Fibroblast of lung (primary cell): ENCODE measurements around the gene DSG2.

Experiments
- EZH2 ChIP-seq: IDR thresholded peaks from 2 replicates; pipeline ENCODE4 v1.5.1; 2012; ENCODE audit warnings: low read length, control low read depth, mild to moderate bottlenecking; ENCODE audit errors: missing control alignments
- TF ChIP-seq, protein P1 (sequence below), 2 donors: IDR thresholded peaks in 1 of 2; conservative IDR thresholded peaks in 1 of 2; 1 replicate in 1 of 2; 2 replicates in 1 of 2; pipeline ENCODE4 v1.5.1; 2011 to 2012; ENCODE audit warnings: low read length in 2 of 2, control low read depth in 1 of 2, inconsistent platforms in 1 of 2, low read depth in 1 of 2, mild to moderate bottlenecking in 1 of 2

DNA sequence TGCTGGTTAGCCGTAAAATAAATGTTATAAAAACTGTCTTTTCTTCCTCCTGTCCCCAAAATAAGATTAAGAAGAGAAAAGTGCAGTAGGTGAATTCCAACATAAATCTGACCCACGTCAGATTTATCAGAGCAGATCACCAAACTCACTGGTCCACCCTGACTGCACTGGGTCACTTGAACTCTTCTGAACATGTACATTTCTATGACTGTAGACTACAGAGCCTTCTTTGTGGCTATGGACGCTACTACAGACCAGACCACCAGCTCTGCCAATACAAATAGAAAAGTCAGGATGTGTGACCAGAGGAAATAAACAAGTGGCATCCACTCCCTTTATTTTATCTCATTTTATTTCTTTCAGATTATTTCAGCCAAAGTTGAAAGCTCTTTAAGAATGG is 11.6 kb downstream of the DSG2 start:
- TF ChIP-seq, protein P1, sequence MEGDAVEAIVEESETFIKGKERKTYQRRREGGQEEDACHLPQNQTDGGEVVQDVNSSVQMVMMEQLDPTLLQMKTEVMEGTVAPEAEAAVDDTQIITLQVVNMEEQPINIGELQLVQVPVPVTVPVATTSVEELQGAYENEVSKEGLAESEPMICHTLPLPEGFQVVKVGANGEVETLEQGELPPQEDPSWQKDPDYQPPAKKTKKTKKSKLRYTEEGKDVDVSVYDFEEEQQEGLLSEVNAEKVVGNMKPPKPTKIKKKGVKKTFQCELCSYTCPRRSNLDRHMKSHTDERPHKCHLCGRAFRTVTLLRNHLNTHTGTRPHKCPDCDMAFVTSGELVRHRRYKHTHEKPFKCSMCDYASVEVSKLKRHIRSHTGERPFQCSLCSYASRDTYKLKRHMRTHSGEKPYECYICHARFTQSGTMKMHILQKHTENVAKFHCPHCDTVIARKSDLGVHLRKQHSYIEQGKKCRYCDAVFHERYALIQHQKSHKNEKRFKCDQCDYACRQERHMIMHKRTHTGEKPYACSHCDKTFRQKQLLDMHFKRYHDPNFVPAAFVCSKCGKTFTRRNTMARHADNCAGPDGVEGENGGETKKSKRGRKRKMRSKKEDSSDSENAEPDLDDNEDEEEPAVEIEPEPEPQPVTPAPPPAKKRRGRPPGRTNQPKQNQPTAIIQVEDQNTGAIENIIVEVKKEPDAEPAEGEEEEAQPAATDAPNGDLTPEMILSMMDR (conservative IDR thresholded peaks at IDR 0.05 in 1 of 2, IDR thresholded peaks at IDR 0.05 in 1 of 2; ENCODE audit: low read depth in 1 of 2, low read length in 2 of 2): no peak
- no peak for TF ChIP-seq EZH2
